GM12864 (cell line): ENCODE measurements around the gene CCDC194.

Experiments used
- DNase-seq: peaks from one replicate; pipeline ENCODE4 v3.0.0-alpha.2; 2011; ENCODE audit warnings: low read depth
- H3K4me3 ChIP-seq: 2 replicates; pipeline ENCODE4 v1.5.1; 2011; ENCODE audit warnings: mild to moderate bottlenecking, low read depth, low read length, control low read depth
- CTCF ChIP-seq: IDR thresholded peaks from 2 replicates; pipeline ENCODE4 v1.5.1; 2011; ENCODE audit warnings: low read depth, mild to moderate bottlenecking, moderate library complexity, low read length, control low read depth, inconsistent platforms; ENCODE audit errors: missing control alignments

Gene CCDC194

GRCh38 chr19:17389288-17389687 is 4.7 kb downstream of the CCDC194 start:
- no peak for TF ChIP-seq CTCF
- DNase-seq, result no peak
- no peak overlapping the region for H3K4me3 ChIP-seq

- H3K4me3 ChIP-seq, result no peak overlapping the region
- peak; percentile 98 for TF ChIP-seq CTCF
- DNase-seq, result no peak
These were observed 8.0 kb downstream of the CCDC194 start for GRCh38 chr19:17385878-17386611.

- no peak for TF ChIP-seq CTCF
- H3K4me3 ChIP-seq, result no peak overlapping the region
- DNase-seq, result no peak
These were observed 13.4 kb downstream of the CCDC194 start for GRCh38 chr19:17380426-17381138.

- no peak for DNase-seq
- no peak for TF ChIP-seq CTCF
- no peak overlapping the region for H3K4me3 ChIP-seq
These were observed 14.8 kb downstream of the CCDC194 start for GRCh38 chr19:17379221-17379631.

GRCh38 chr19:17378271-17378670 is 15.7 kb downstream of the CCDC194 start:
- no peak for TF ChIP-seq CTCF
- no peak for DNase-seq
- no peak overlapping the region for H3K4me3 ChIP-seq

GRCh38 chr19:17376935-17377600 is 16.9 kb downstream of the CCDC194 start, which contains the start of gene PLVAP:
Gene PLVAP, minus strand, starts transcription at chr19:17377342. Its CDS starts 54 bp downstream, at chr19:17377288.
- DNase-seq, result no peak
- H3K4me3 ChIP-seq, result no peak within 1 kb of the TSS
- TF ChIP-seq CTCF, result peak; percentile 1
